AG09309 (cell line): ENCODE measurements around the gene DIS3L2.

Source experiments
- DNase-seq: peaks from one replicate; pipeline ENCODE4 v3.0.0-alpha.2; 2010; ENCODE audit warnings: low read depth
- H3K4me3 ChIP-seq: 2 replicates; pipeline ENCODE4 v1.5.1; 2011; ENCODE audit warnings: mild to moderate bottlenecking, low read depth, low read length, moderate library complexity; ENCODE audit not compliant: control insufficient read depth
- CTCF ChIP-seq: IDR thresholded peaks from 2 replicates; pipeline ENCODE4 v1.5.1; 2011; ENCODE audit warnings: mild to moderate bottlenecking, low read depth, low read length, inconsistent platforms; ENCODE audit not compliant: insufficient read depth, control insufficient read depth; ENCODE audit errors: missing control alignments

Gene DIS3L2

DNA sequence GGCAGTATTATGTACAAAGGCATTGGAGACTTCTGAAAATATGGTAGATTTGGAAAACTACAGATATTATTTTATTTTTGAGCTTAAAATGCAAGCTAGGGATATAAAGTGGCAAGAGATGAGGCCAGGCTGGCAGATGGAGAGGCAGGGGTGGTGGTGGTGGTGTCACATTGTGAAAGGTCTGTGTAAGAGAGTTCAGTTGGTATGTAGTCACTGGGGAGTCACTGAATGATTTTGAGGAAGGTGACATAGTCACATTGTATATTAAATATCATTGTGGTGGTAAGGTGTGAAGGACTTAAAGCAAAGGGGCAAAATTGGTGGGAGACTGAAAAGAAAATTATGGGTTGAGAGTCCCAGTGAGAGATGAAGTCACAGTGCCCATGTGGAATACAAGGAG is 82.5 kb downstream of the DIS3L2 start:
- H3K4me3 ChIP-seq = no peak overlapping the region
- TF ChIP-seq CTCF = no peak
- no peak for DNase-seq

DNA sequence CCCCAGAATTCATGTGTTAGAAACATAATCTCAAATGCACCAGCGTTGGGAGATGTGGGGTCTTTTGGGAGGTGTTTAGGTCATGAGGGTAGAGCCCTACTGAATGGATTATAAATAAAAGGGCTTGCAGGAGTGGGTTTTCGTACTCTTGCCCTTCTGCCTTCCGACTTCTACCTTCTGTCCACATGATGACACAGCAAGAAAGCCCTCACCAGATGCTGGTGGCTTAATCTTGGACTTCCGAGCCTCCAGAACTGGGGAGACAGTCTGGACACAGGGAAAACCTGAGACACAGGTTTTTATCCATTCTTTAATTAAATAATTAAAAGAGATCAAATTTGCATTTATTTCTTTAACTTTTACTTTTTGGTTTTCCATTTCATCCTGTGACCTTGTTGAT is 87.8 kb downstream of the DIS3L2 start:
- H3K4me3 ChIP-seq = no peak overlapping the region
- no peak for DNase-seq
- TF ChIP-seq CTCF = no peak

DNA sequence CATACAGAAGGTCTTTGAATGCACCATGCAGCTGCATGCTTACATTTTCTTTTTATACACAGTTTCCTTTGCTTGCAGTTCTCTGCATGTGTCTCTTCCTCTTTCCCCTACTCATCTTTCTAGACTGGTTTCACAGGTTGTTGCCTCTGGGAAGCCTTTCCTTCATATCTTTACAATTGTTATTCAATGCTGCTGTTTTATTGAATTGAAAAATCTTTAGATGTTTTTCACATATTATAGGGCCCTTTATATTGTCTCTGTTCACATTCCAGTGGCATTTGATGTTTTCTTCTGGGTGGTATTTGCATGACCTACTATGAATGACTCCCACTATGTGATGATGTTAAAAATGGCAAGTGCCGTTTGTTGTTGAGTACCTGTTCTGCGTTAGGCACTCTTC is 91.1 kb downstream of the DIS3L2 start:
- TF ChIP-seq CTCF = no peak
- H3K4me3 ChIP-seq = no peak overlapping the region
- DNase-seq = no peak

- no peak overlapping the region for H3K4me3 ChIP-seq
- DNase-seq = no peak
Measured at GRCh38 chr2:232053777-232054176, 92.3 kb downstream of the DIS3L2 start.

GRCh38 chr2:232058063-232058877 is 96.8 kb downstream of the DIS3L2 start:
- no peak for DNase-seq
- H3K4me3 ChIP-seq = no peak overlapping the region
- TF ChIP-seq CTCF = no peak

More at GRCh38 chr2:232053777-232054176, 92.3 kb downstream of the DIS3L2 start:
- TF ChIP-seq CTCF = no peak

DNA sequence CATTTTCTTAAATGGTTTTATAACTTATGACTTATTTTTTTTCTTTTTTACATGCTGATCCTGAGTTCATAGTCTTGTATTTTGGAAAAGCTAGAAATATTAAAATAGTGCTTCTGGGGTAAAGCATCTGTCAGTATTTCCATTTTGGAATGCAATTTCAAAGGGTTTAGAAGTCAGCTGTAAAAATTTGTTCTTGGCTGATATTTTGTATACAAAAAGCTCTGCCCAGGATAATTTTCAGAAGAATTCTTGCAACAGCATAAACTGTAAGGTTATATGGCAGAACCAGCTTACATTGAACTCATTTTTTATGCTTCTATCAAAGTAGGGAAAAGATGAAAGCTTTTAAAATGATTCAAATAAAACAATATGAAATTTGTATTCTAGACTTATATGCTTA is 97.4 kb downstream of the DIS3L2 start:
- DNase-seq = no peak
- no peak overlapping the region for H3K4me3 ChIP-seq
- TF ChIP-seq CTCF = no peak
